Caco-2 (cell line): ENCODE measurements around the gene PLEKHG3. TPM values are rescaled to one million over a fixed set of nuclear protein-coding genes. Genes with fewer than 3 reads are reported as not detected.

Experiments
- BruUV-seq: library from RNA; stranded (reverse); fragments of 400-500 nt; replicated peaks from 2 replicates; lab custom pipeline; 2021; lab: Mats Ljungman, UMichigan
- CTCF ChIA-PET: fragments of 300-600 bp; sonication (Branson Sonifier 250); formaldehyde crosslinking; loops from one replicate; lab custom pipeline; 2022; ENCODE audit warnings: antibody characterized with exemption; lab: Charles Lee
- POLR2A ChIA-PET: fragments of 300-600 bp; sonication (Branson Sonifier 250); formaldehyde crosslinking; loops from one replicate; lab custom pipeline; 2022; ENCODE audit warnings: antibody characterized with exemption; lab: Charles Lee
- DNase-seq, 2 experiments: peaks; one replicate each; pipeline versions ENCODE4 v3.0.0 to v3.0.0-alpha.2; 2020 to 2022
- H3K27me3 ChIP-seq: replicated peaks from 2 replicates; pipeline ENCODE4 v1.6.0; 2011; ENCODE audit warnings: low read length; ENCODE audit not compliant: control insufficient read depth, insufficient read depth
- H3K36me3 ChIP-seq: 2 replicates; pipeline ENCODE4 v1.5.1; 2011; ENCODE audit warnings: low read length; ENCODE audit not compliant: control insufficient read depth, insufficient read depth
- H3K4me1 ChIP-seq: fragments of 250-450 bp; sonication (Bioruptor Pico); 2 replicates; pipeline ENCODE4 v1.5.1; 2020; ENCODE audit warnings: mild to moderate bottlenecking
- H3K4me3 ChIP-seq: 2 replicates; pipeline ENCODE4 v1.5.1; 2011; ENCODE audit warnings: low read depth, mild to moderate bottlenecking, control low read depth, low read length
- H3K9me3 ChIP-seq: fragments of 250-450 bp; sonication (Bioruptor Pico); 2 replicates; pipeline ENCODE4 v1.5.1; 2020; ENCODE audit warnings: mild to moderate bottlenecking, moderate library complexity
- H3K27ac Mint-ChIP-seq: one replicate; pipeline ENCODE4 v1.8.0; 2022; ENCODE audit warnings: mixed read lengths; ENCODE audit not compliant: unreplicated experiment
- H3K27me3 Mint-ChIP-seq: one replicate; pipeline ENCODE4 v1.8.0; 2022; ENCODE audit warnings: mixed read lengths; ENCODE audit not compliant: insufficient read depth, unreplicated experiment
- H3K36me3 Mint-ChIP-seq: one replicate; pipeline ENCODE4 v1.8.0; 2022; ENCODE audit warnings: mild to moderate bottlenecking, mixed read lengths; ENCODE audit not compliant: insufficient read depth, unreplicated experiment
- H3K4me1 Mint-ChIP-seq: one replicate; pipeline ENCODE4 v1.8.0; 2022; ENCODE audit warnings: low read depth, mixed read lengths; ENCODE audit not compliant: unreplicated experiment
- H3K4me3 Mint-ChIP-seq: one replicate; pipeline ENCODE4 v1.8.0; 2022; ENCODE audit warnings: mild to moderate bottlenecking, moderate library complexity, mixed read lengths; ENCODE audit not compliant: unreplicated experiment
- H3K9me3 Mint-ChIP-seq: one replicate; pipeline ENCODE4 v1.8.0; 2022; ENCODE audit warnings: mixed read lengths; ENCODE audit not compliant: unreplicated experiment
- CTCF ChIP-seq, 2 experiments: fragments of 200-600 bp in 1 of 2; IDR thresholded peaks; 1 replicate in 1 of 2; 2 replicates in 1 of 2; pipeline versions ENCODE4 v1.5.1 to v1.8.0; 2011 to 2022; ENCODE audit warnings: antibody characterized with exemption in 1 of 2, control low read depth in 1 of 2, inconsistent platforms in 1 of 2, low read depth in 1 of 2, low read length in 1 of 2, mild to moderate bottlenecking in 1 of 2, moderate library complexity in 1 of 2; ENCODE audit not compliant: insufficient read depth in 1 of 2, severe bottlenecking in 1 of 2, unreplicated experiment in 1 of 2
- intact Hi-C: fragments of 100-400 bp; cut with micrococcal nuclease; formaldehyde crosslinking; loops from one replicate; pipeline ENCODE4 v1.10.0; 2022; ENCODE audit not compliant: unreplicated experiment
- total RNA-seq: library from RNA; stranded (reverse); gene quantifications from 2 replicates; pipeline ENCODE4 v1.2.3, GENCODE V29; 2022

PLEKHG3 gene
- total RNA-seq, 1 experiment from 2014 or later, result 85.9 TPM

- Mint-ChIP-seq H3K4me3 (no peak overlapping the region), H3K9me3 (no peaks in the 10 kb centered on the region), H3K27ac (no peak overlapping the region), H3K27me3 (no peaks in the 10 kb centered on the region), H3K4me1 (peaks cover 32% of the 10 kb centered on the region), H3K36me3 (peaks cover 81% of the 10 kb centered on the region)
- intact Hi-C loops, result loop anchor here (10.0 kb wide), 1 partner anchor 248 kb away; the partner anchor contains the start of genes ZBTB1 and ZBTB25
- Histone ChIP-seq H3K4me3 (no peak overlapping the region), H3K4me1 (peaks cover 38% of the 10 kb centered on the region), H3K9me3 (no peaks in the 10 kb centered on the region), H3K27me3 (no peaks in the 10 kb centered on the region), H3K36me3 (peaks cover 1% of the 10 kb centered on the region)
- CTCF ChIA-PET, result no interaction called here
- no peak for DNase-seq
- POLR2A ChIA-PET, result no interaction called here
- TF ChIP-seq CTCF (IDR thresholded peaks at IDR 0.05; ENCODE audit: insufficient read depth in 1 of 2, low read depth in 1 of 2, low read length in 1 of 2, severe bottlenecking in 1 of 2, unreplicated experiment in 1 of 2), result no peak
- no TSS peak for BruUV-seq
Measured at GRCh38 chr14:64752909-64753308, 48.7 kb downstream of the PLEKHG3 start.

GRCh38 chr14:64753374-64753773 is 49.1 kb downstream of the PLEKHG3 start:
- POLR2A ChIA-PET, result no interaction called here
- no peaks in the 10 kb centered on the region for H3K9me3 Mint-ChIP-seq
- H3K4me1 Mint-ChIP-seq, result peaks cover 35% of the 10 kb centered on the region
- Histone ChIP-seq H3K4me1 (peaks cover 42% of the 10 kb centered on the region), H3K9me3 (no peaks in the 10 kb centered on the region), H3K36me3 (peaks cover 1% of the 10 kb centered on the region), H3K4me3 (no peak overlapping the region), H3K27me3 (no peaks in the 10 kb centered on the region)
- CTCF ChIA-PET, result no interaction called here
- no peak for TF ChIP-seq CTCF (IDR thresholded peaks at IDR 0.05; ENCODE audit: insufficient read depth in 1 of 2, low read depth in 1 of 2, low read length in 1 of 2, severe bottlenecking in 1 of 2, unreplicated experiment in 1 of 2)
- H3K27ac Mint-ChIP-seq, result peak overlapping the region; percentile 92
- no peaks in the 10 kb centered on the region for H3K27me3 Mint-ChIP-seq
- BruUV-seq, result no TSS peak
- DNase-seq, result no peak
- intact Hi-C loops, result loop anchor here (10.0 kb wide), 1 partner anchor 249 kb away; the partner anchor contains the start of genes ZBTB1 and ZBTB25
- H3K4me3 Mint-ChIP-seq, result no peak overlapping the region
- H3K36me3 Mint-ChIP-seq, result peaks cover 82% of the 10 kb centered on the region

GRCh38 chr14:64753999-64754398 is 49.8 kb downstream of the PLEKHG3 start:
- Mint-ChIP-seq H3K4me3 (no peak overlapping the region), H3K27me3 (no peaks in the 10 kb centered on the region), H3K27ac (peak overlapping the region; percentile 92), H3K36me3 (peaks cover 82% of the 10 kb centered on the region), H3K9me3 (no peaks in the 10 kb centered on the region), H3K4me1 (peaks cover 42% of the 10 kb centered on the region)
- Histone ChIP-seq H3K27me3 (no peaks in the 10 kb centered on the region), H3K9me3 (no peaks in the 10 kb centered on the region), H3K36me3 (peaks cover 1% of the 10 kb centered on the region), H3K4me3 (no peak overlapping the region), H3K4me1 (peaks cover 45% of the 10 kb centered on the region)
- no peak for DNase-seq
- intact Hi-C loops, result loop anchor here (10.0 kb wide), 1 partner anchor 249 kb away; the partner anchor contains the start of genes ZBTB1 and ZBTB25
- BruUV-seq, result no TSS peak
- ChIA-PET CTCF (no interaction called here), POLR2A (no interaction called here)
- TF ChIP-seq CTCF (IDR thresholded peaks at IDR 0.05; ENCODE audit: insufficient read depth in 1 of 2, low read depth in 1 of 2, low read length in 1 of 2, severe bottlenecking in 1 of 2, unreplicated experiment in 1 of 2), result no peak
